HG03060 (cell line): Measurements from ENCODE around the gene FKBP11.
"Not testable (repeated sequence)": the region's sequence is repeated elsewhere in the genome, so short reads cannot be mapped to it uniquely, and the experiment has no call there.

Experiments used
- ATAC-seq: cut with Tn5 transposase; IDR thresholded peaks from one replicate; pipeline ENCODE4 v1.9.1; 2021; ENCODE audit warnings: low read depth, moderate number of reproducible peaks; ENCODE audit not compliant: unreplicated experiment

Gene FKBP11

GRCh38 chr12:48917857-48918537, 7.3 kb downstream of the FKBP11 start:
- ATAC-seq = no peak

DNA sequence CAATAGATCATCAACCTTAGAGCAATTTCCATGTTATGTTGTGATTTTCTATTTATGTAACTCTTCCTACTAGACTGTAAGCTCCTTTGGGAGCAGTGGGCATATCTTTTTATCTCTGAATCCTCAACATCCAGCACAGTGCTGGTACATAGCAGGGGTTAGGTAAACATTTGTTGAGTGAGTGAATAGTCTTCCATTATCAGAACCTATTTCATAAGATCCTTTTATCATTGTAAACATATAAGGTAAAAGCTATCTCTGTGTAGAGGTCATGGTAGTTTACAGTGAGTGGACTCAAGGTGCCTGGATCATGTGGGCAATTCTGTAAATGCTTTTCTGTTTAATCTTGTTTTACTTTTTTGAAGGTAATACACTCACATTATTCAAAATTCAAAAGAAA, 15.1 kb downstream of the FKBP11 start:
- no peak for ATAC-seq

- ATAC-seq = not testable (repeated sequence)
Observed at GRCh38 chr12:48909698-48910097, 15.6 kb downstream of the FKBP11 start.

GRCh38 chr12:48907245-48907644, 18.0 kb downstream of the FKBP11 start:
- no peak for ATAC-seq

GRCh38 chr12:48903982-48904411, 21.3 kb downstream of the FKBP11 start:
- ATAC-seq = no peak

DNA sequence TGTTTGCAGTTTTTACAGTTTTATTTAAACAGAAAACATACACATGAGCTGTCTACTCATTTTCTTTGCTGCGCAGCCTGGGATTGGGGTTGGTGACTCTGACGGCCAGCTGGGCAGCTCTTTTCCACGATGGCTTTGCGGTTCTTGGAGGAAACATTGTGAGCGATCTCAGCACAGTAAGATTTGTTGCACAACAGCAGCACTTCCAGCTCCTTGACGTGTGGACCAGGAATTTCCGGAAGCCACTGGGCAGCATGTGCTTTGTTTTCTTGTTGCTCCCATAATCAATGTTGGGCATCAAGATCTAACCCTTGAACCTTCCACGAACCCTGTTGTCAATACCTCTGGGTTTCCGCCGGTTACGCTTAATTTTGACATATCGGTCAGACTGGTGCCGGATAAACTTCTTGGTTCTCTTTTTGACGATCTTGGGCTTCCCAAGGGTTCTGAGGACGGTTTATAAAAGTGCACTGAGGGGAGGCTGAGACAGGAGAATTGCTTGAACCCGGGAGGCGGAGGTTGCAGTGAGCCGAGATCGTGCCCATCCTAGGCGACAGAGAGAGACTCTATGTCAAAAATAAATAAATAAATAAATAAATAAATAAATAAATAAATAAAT, 21.8 kb downstream of the FKBP11 start:
- ATAC-seq = no peak

GRCh38 chr12:48901278-48901677, 24.0 kb downstream of the FKBP11 start:
- ATAC-seq = no peak

DNA sequence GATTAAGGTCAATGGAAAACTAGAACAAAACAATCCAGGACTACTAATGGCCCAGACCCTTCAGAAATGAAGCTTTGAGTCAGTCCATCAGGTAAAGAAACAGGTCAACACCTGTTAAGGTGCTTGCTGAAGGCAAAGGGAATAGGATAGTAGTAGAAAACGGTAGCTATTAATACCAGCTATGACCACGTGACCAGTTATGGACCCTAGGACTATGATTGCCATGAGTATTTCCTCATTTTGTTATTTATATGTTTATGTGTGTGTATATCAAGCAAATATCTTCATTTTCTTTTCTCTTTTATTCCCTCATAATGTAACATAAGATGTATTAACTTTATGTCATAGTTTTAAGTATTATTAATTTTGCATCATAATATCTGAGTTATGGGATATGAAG, 25.6 kb downstream of the FKBP11 start:
- ATAC-seq = no peak

DNA sequence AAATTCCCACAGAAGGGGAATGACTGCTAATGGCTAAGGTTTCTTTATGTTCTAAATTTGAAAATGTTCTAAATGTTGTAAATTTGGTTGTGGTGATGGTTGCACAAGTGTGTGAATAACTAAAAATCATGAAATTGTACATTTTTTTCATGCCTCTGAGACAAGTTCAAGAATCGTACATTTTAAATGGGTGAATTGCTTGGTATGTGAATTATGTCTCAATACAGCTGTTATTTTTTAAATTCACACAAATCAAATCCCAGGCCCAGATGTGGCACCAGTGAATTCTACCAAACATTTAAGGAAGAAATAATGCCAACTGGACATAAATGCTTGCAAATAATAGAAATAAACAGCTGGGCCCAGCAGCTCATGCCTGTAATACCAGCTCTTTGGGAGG, 31.0 kb downstream of the FKBP11 start:
- no peak for ATAC-seq

DNA sequence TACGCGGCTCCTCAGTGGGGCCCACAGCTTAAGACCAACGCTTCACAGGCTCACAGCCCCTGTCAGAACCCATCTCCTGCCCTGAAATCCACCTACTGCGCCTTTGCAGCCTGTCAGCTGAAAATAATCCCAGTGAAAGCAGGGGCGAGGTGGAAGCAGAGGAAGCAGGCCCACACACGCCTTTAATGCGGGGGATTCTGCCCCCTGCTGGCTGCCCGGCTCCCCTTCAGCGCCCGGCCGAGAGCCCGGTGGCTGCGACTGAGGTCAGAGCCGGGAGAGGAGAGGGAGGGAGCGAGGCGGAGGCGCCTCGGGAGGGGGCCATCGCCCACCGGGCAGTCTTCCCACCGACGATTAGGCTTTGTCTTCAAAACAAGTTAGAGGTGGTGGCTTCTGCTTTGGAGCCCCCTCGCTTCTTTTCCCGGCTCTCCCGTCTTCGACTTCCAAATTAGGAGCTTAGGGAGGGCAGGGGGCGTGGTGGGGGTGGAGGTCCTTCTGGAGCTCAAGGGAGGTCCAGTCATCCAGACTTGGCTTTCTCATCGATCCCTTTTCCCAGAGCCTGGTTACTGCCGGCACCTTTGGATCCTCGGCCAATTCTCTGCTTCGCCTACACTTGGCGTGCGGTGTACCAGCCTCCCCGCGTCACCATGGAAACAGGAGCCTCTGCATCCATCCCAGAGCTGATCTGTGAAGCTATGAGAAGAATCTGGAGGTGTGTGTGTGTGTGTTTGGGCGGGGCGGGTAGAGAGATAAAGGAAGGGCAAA, 34.5 kb downstream of the FKBP11 start:
- ATAC-seq = no peak

DNA sequence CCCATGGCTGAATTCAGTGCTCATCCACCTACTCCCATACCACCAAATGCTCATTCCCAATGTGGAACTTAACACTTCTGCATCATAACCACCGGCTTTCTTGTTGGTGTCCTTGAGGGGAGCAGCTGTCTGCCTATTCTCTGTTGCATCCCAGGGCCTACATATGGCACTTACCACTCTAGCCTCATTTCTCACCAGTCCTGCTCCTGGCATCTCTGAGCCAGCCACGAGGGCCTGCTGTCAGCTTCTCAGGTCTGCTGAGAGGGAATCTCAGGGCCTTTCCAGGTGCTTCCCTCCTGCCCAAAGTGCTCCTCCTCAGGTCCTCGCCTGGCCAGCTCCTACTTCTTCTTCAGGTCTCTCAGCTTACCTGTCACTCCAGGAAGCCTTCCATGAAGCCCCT, 35.6 kb downstream of the FKBP11 start:
- no peak for ATAC-seq

DNA sequence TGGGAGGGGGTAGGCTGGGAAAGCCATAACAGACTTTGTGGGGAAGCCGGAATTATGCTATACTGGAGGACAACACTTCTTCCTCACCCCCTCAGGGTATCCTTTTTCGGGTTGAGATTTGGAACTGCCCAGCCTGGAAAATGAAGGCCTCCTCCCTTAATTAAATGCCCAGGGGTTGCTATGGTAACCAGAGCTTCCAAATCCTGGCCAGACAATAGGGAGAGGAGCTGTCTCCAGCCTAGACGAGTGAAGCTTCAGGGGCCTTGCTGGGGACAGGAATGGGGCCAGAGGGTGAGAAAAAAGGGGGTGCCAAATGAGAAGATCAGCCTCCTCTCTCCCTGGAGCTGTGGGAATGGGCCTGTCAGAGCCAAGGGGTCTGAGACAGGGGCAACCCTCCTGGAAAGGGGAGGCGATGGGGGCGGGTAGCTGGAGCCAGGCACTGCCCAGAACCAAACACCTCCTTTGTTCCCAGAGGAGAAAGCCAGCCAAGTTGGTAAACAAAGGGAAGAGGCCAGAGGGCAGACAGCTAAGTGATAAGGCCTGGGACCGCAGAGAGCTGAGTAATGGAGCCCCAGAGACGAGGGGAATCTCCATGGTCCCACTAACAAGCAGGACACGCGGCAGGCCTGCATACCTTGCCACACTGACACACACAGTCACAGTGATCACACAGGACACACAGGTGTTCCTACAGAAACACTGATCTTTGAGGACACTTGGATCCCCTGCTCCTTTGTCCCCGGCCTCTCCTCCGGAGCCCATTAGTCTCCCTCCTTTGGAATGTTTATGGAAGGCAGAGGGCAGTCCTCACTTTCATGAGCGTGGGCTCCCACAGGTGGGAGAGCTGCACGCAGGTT, 41.8 kb downstream of the FKBP11 start:
- ATAC-seq = no peak

GRCh38 chr12:48882972-48883304, 42.4 kb downstream of the FKBP11 start:
- ATAC-seq = no peak

DNA sequence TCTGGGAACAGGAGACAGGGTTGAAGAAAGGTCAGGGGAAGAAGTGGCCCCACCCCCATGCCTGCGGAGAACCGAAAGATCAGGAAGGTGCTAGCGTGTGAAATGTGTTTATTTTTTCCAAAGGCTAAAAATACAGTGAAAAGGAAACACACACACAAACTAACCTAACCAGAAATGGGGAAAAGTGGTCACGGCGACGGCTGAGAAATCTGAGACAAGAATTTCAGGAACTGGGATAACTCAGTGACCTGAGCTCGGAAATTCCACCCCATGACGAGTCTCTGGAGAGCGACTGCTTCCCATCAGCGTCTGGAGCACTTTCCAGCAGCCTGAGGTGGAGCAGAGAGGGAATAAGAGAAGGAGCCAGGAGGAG, 43.0 kb downstream of the FKBP11 start:
- ATAC-seq = no peak

DNA sequence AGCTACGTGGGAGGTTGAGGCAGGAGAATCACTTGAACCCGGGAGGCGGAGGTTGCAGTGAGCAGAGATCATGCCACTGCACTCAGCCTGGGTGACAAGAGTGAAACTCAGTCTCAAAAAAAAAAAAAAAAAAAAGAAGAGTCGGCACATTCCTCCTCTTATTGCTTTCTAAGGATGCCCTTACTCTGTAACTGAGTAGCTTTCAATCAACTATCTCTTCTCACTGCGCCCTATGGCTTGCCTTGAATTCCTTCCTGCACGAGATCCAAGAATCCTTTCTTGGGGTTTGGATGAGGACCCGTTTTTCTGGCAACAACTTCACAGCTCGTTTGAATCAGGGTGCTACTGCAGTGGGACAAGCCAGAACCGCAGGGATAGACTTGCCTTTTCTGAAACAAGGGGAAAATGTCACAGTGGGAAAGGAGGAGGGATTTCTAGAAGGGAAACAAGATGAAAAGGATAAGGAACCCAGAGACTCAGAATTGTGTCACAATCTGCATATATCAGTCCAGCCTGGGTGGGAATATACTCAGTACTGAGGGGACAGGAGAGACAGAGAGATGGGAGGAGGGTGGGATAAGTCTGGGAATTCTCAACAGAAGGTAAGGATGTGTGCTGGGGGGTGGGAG, 43.5 kb downstream of the FKBP11 start:
- no peak for ATAC-seq

GRCh38 chr12:48880647-48881046, 44.6 kb downstream of the FKBP11 start:
- no peak for ATAC-seq

DNA sequence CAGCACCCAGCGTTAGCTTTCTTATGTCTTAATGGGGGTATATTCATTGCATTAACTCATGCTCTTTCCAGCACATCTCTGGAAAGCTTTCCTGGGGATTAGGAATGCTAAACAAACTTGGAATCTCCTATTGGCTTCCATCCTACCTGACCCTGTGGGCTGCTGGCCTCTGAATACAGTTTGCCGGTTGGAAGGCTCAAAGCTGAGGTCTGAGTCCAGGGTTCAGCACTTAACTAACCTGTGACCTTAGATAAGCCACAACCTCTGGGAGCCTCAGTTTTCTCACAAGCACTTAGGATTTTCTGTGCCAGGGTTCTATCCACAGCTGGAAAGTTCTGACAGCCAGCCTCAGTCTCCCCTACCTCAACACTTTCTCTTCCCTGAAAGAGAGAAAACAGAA, 46.7 kb downstream of the FKBP11 start:
- ATAC-seq = no peak

DNA sequence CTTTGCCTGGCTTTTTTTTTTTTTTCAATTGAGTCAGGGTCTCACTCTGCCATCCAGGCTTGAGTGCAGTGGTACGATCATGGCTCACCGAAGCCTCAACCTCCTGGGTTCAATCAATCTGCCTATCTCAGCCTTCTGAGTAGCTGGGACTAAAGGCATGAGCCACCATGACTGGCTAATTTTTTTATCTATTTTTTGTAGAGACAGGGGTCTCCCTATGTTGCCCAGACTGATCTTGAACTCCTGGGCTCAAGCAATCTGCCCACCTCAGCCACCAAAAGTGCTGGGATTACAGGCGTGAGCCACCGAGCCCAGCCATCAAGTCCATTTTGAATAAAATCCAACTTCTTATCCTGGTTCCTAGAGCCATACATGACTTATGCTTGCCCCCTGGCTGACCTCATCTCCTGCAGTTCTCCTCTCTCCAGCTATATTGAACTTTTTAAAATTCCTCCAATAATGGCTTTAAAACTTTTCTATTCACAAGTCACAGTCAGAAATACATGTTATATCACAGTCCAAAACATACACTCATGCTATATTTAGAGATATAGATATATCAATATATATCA, 49.3 kb downstream of the FKBP11 start:
- ATAC-seq = no peak

DNA sequence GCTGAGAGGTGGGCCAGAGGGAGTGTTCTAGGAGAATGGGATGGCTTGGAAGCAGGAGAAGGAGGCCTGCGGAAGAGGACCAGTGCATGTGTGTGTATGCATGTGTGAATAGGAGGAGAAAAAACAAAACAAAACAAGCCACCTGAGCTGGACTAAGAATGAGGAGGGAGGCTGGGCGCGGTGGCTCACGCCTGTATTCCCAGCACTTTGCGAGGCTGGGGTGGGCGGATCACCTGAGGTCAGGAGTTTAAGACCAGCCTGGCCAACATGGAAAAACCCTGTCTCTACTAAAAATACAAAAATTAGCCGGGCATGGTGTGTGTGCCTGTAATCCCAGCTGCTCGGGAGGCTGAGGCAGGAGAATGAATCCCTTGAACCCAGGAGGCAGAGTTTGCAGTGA, 51.8 kb downstream of the FKBP11 start:
- ATAC-seq = not testable (repeated sequence)

GRCh38 chr12:48873096-48873495, 52.2 kb downstream of the FKBP11 start:
- no peak for ATAC-seq
